HL-60 (cell line): ENCODE data around the gene MRPL22.

Source experiments
- GABPA ChIP-seq: IDR thresholded peaks from 2 replicates; pipeline ENCODE4 v1.6.1; 2012; ENCODE audit warnings: low read depth
- POLR2AphosphoS5 ChIP-seq: IDR thresholded peaks from 2 replicates; pipeline ENCODE4 v1.6.1; 2012; ENCODE audit warnings: low read depth
- SPI1 ChIP-seq: IDR thresholded peaks from 2 replicates; pipeline ENCODE4 v1.6.1; 2012; ENCODE audit warnings: low read depth, mild to moderate bottlenecking, borderline replicate concordance
- TF ChIP-seq, protein P1 (sequence below): IDR thresholded peaks from one replicate; pipeline ENCODE4 v1.5.1; 2011; ENCODE audit warnings: low read length, control low read depth, inconsistent platforms; ENCODE audit not compliant: insufficient read depth
- TF ChIP-seq, protein P2 (sequence below): IDR thresholded peaks from 2 replicates; pipeline ENCODE4 v1.6.1; 2012; ENCODE audit warnings: low read depth; ENCODE audit not compliant: insufficient replicate concordance

DNA sequence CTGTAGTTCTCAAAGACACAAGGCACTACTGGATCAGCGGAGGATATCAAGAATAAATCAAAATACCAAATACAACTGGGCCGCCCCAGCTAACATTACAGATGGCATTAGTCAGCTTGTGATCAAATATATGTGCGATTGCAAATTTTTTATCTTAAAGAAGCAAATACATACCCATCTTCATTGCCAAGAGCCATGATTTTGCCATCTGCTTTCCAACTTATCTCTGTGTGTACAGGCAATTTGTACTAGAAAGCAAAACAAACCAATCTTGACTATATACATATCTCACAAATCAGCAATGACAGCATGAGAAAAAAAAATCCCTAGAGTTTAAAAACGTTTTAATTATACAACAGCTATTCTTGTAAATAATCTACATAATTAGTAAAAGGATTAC lies 23.1 kb upstream of the MRPL22 start:
- TF ChIP-seq, protein P1, sequence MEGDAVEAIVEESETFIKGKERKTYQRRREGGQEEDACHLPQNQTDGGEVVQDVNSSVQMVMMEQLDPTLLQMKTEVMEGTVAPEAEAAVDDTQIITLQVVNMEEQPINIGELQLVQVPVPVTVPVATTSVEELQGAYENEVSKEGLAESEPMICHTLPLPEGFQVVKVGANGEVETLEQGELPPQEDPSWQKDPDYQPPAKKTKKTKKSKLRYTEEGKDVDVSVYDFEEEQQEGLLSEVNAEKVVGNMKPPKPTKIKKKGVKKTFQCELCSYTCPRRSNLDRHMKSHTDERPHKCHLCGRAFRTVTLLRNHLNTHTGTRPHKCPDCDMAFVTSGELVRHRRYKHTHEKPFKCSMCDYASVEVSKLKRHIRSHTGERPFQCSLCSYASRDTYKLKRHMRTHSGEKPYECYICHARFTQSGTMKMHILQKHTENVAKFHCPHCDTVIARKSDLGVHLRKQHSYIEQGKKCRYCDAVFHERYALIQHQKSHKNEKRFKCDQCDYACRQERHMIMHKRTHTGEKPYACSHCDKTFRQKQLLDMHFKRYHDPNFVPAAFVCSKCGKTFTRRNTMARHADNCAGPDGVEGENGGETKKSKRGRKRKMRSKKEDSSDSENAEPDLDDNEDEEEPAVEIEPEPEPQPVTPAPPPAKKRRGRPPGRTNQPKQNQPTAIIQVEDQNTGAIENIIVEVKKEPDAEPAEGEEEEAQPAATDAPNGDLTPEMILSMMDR: no peak
- TF ChIP-seq GABPA: no peak
- TF ChIP-seq, protein P2, sequence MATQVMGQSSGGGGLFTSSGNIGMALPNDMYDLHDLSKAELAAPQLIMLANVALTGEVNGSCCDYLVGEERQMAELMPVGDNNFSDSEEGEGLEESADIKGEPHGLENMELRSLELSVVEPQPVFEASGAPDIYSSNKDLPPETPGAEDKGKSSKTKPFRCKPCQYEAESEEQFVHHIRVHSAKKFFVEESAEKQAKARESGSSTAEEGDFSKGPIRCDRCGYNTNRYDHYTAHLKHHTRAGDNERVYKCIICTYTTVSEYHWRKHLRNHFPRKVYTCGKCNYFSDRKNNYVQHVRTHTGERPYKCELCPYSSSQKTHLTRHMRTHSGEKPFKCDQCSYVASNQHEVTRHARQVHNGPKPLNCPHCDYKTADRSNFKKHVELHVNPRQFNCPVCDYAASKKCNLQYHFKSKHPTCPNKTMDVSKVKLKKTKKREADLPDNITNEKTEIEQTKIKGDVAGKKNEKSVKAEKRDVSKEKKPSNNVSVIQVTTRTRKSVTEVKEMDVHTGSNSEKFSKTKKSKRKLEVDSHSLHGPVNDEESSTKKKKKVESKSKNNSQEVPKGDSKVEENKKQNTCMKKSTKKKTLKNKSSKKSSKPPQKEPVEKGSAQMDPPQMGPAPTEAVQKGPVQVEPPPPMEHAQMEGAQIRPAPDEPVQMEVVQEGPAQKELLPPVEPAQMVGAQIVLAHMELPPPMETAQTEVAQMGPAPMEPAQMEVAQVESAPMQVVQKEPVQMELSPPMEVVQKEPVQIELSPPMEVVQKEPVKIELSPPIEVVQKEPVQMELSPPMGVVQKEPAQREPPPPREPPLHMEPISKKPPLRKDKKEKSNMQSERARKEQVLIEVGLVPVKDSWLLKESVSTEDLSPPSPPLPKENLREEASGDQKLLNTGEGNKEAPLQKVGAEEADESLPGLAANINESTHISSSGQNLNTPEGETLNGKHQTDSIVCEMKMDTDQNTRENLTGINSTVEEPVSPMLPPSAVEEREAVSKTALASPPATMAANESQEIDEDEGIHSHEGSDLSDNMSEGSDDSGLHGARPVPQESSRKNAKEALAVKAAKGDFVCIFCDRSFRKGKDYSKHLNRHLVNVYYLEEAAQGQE: no peak
- no peak for TF ChIP-seq POLR2AphosphoS5
- no peak for TF ChIP-seq SPI1
